Heart right ventricle (tissue), 16 donors: ENCODE data around the gene ATG2B. TPM values are rescaled to one million over a fixed set of nuclear protein-coding genes. Genes with fewer than 3 reads are reported as not detected.

Experiments used
- ATAC-seq, 8 donors: fragments of 200-7000 bp; cut with Tn5 transposase; one replicate each; pipeline ENCODE4 v1.9.1; 2020; ENCODE audit warnings: mild to moderate bottlenecking in 8 of 8, moderate library complexity in 8 of 8, moderate number of reproducible peaks in 1 of 8
- DNase-seq, 2 donors: peaks; one replicate each; pipeline ENCODE4 v3.0.0-alpha.2; 2020
- H3K27ac ChIP-seq, 10 donors: fragments of 200-600 bp; sonication (generic) in 2 of 10; one replicate each; pipeline versions ENCODE4 v1.5.0 to v1.8.0; 2020 to 2022; ENCODE audit warnings: mild to moderate bottlenecking in 3 of 10
- H3K27me3 ChIP-seq, 7 donors: fragments of 200-600 bp; one replicate each; pipeline ENCODE4 v1.8.0; 2021 to 2022; ENCODE audit warnings: mild to moderate bottlenecking in 2 of 7
- H3K36me3 ChIP-seq, 9 donors: fragments of 200-600 bp; sonication (generic) in 1 of 9; one replicate each; pipeline versions ENCODE4 v1.5.0 to v1.8.0; 2020 to 2022; ENCODE audit warnings: mild to moderate bottlenecking in 2 of 9
- H3K4me1 ChIP-seq, 9 donors: fragments of 200-600 bp; sonication (generic) in 1 of 9; one replicate each; pipeline versions ENCODE4 v1.5.0 to v1.8.0; 2020 to 2022; ENCODE audit warnings: mild to moderate bottlenecking in 4 of 9
- H3K4me3 ChIP-seq, 10 donors: fragments of 200-600 bp; sonication (generic) in 2 of 10; one replicate each; pipeline versions ENCODE4 v1.5.0 to v1.8.0; 2020 to 2022; ENCODE audit warnings: mild to moderate bottlenecking in 7 of 10, moderate library complexity in 2 of 10
- H3K9me3 ChIP-seq, 11 donors: fragments of 200-600 bp in 10 of 11; sonication (generic) in 2 of 11; one replicate each; pipeline versions ENCODE4 v1.5.0 to v1.8.0; 2013 to 2022; ENCODE audit warnings: mild to moderate bottlenecking in 2 of 11, control low read depth in 1 of 11, moderate library complexity in 1 of 11
- WGBS, 2 donors: extraction: QIAGEN DNeasy Blood & Tissue Kit; methylation state at CpG; one replicate each; pipeline ENCODE4 v1.1.7; 2013; ENCODE audit warnings: inconsistent platforms in 1 of 2; 5-methylcytosine and 5-hydroxymethylcytosine counted together
- intact Hi-C, 10 donors: fragments of 100-400 bp; cut with DNase I; formaldehyde crosslinking; loops; one replicate each; pipeline versions ENCODE4 v1.11.1 to v1.14.2; 2022
- polyA plus RNA-seq, 2 donors: library from polyadenylated mRNA; stranded (reverse); fragments of 200-250 nt; gene quantifications; one replicate each; pipeline ENCODE4 v1.2.3, GENCODE V29; 2013
- total RNA-seq, 10 donors: library from RNA; stranded (reverse); fragmentation: NEBNext Ultra II Directional in 3 of 10; extraction: Animal tissue kit (Norgen Biotek cat#: 25700) in 3 of 10; gene quantifications; one replicate each; pipeline versions ENCODE4 v1.2.1 to v1.2.4, GENCODE V29; 2021 to 2023
- TF ChIP-seq, protein P1 (sequence below), 9 donors: fragments of 200-600 bp; sonication (generic) in 2 of 9; IDR thresholded peaks; one replicate each; pipeline versions ENCODE4 v1.5.0 to v1.8.0; 2021 to 2022; ENCODE audit warnings: antibody characterized with exemption in 9 of 9, mild to moderate bottlenecking in 5 of 9, moderate library complexity in 1 of 9
- donor health status: Arrhythmogenic right ventricular cardiomyopathy.
- donor health status: ischemic (EF 13 %, LVEDD 7.1; RV severe dilation, severe dysfunction).
- donor health status: healthy with polysubstance abuse.
- donor health status: DM: no; HTN: yes; CAD: no.
- donor health status: DM: no; HTN: no; CAD: no.
- donor health status: ischemic (EF 25% LVEDD 6.9; RV normal size, moderate dysfunction).
- donor health status: ischemic (EF 25% LVEDD 5.7; RV mildly dilated, moderate dysfunction).
- donor health status: healthy.
- donor health status: DM: yes; HTN: yes; CAD: no.
- donor health status: Ischemic cardiomyopathy.
- donor health status: ischemic (EF 35%, LVEDD 5.7; RV mildly dilated, moderate dysfunction).
- donor health status: nonischemic (EF 11% LVEDD 7.7; RV severe dilation, severe dysfunction).
- donor health status: DM: yes; HTN: yes; CAD: no.
- donor health status: PGD.
- donor health status: ischemic (EF 29% LVEDD 5.4; RV normal size, mild dysfunction).
- donor health status: nonischemic (EF 23%, LVEDD 6.1; RV moderate dilation, normal function).

Gene ATG2B
- total and polyA plus RNA-seq, 12 donors, result 2.4 to 20.2 (median 14.0) TPM

DNA sequence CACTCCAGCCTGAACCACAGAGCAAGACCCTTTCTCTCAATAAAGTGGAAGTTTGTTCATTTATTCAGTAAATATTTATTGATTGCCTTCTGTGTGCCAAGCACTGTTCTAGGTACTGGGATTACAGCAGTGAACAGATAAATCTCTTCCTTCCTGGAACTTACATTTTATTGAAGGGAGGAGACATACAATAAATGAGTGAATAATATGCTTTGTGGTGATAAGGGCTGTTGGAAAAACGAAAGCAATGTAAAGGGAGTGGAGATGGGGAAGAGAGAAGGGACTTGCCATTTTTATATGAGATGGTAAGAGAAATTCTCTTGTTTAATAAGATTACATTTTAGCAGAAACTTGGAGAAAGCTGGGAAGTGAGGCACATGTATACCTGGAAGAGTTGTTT is 1.8 kb upstream of the ATG2B start:
- no peak overlapping the region for H3K27ac ChIP-seq
- 65 to 76% methylated on average over 1 of the region's 1 CpG for WGBS, 2 donors
- ATAC-seq (no peak), DNase-seq (no peak)
- H3K4me3 ChIP-seq, result peak overlapping the region in 1 of 10 donors; percentile 95
- intact Hi-C loops, result loop anchor here in 3 of 10 donors (5.0 to 10.0 kb wide), 3 partner anchors 57 to 140 kb away; partner anchors contain the start of gene PAPOLA (in 2 of the 3)
- peaks cover 0 to 37% (median 31%) of the 10 kb centered on the region in 9 donors for H3K4me1 ChIP-seq
- TF ChIP-seq, protein P1, sequence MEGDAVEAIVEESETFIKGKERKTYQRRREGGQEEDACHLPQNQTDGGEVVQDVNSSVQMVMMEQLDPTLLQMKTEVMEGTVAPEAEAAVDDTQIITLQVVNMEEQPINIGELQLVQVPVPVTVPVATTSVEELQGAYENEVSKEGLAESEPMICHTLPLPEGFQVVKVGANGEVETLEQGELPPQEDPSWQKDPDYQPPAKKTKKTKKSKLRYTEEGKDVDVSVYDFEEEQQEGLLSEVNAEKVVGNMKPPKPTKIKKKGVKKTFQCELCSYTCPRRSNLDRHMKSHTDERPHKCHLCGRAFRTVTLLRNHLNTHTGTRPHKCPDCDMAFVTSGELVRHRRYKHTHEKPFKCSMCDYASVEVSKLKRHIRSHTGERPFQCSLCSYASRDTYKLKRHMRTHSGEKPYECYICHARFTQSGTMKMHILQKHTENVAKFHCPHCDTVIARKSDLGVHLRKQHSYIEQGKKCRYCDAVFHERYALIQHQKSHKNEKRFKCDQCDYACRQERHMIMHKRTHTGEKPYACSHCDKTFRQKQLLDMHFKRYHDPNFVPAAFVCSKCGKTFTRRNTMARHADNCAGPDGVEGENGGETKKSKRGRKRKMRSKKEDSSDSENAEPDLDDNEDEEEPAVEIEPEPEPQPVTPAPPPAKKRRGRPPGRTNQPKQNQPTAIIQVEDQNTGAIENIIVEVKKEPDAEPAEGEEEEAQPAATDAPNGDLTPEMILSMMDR (IDR thresholded peaks at IDR 0.05), result no peak
- H3K9me3 ChIP-seq, result peaks cover 0 to 7% (median 0%) of the 10 kb centered on the region in 11 donors
- H3K36me3 ChIP-seq, result no peaks in the 10 kb centered on the region
- H3K27me3 ChIP-seq, result no peaks in the 10 kb centered on the region

DNA sequence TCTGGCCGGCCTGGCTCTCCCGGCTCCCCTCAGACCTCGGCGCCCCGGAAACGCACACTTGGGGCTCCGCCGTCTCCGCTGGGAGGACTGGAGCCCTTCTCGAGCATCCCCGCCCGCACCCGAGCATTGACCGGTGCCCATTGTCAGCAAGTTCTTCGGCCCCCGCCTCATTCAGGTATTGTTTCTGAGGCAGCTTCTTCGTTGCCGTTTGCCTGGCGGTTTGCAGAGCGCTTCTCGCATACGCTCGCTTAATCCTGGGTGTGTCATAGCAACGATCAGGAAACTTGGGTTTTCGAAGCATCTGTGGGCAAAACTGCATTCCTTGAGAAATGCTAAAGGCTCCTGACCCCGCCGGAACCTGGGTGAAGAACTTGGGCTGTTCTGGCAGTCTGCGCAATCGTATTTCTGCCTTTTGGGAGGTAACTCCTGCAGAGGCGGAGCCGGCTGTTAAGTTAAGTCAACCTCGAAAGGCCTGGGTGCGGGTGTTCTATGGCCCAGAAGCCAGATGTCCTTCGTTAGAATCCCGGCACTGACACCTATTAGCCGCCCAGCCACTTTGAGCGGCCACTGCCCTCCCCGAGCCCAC is 703 bp upstream of the ATG2B start:
- intact Hi-C loops, result loop anchor here in 3 of 10 donors (1.0 to 10.0 kb wide), 6 partner anchors 27 to 141 kb away; partner anchors contain the start of gene PAPOLA (in 2 of the 3)
- WGBS, 2 donors, result 0% methylated on average over 38 of the region's 38 CpGs
- no peaks in the 10 kb centered on the region for H3K36me3 ChIP-seq
- TF ChIP-seq, protein P1 (IDR thresholded peaks at IDR 0.05), result no peak
- H3K4me3 ChIP-seq, result peak overlapping the region; percentile 78 to 100 (median 96)
- peaks cover 0 to 47% (median 35%) of the 10 kb centered on the region in 9 donors for H3K4me1 ChIP-seq
- no peaks in the 10 kb centered on the region for H3K27me3 ChIP-seq
- ATAC-seq (peak in 5 of 8 donors; percentile 0 to 12 (median 6)), DNase-seq (peak in 1 of 2 donors; percentile 7)
- H3K27ac ChIP-seq, result peak overlapping the region in 9 of 10 donors; percentile 80 to 97 (median 93)
- H3K9me3 ChIP-seq, result peaks cover 0 to 2% (median 0%) of the 10 kb centered on the region in 11 donors

DNA sequence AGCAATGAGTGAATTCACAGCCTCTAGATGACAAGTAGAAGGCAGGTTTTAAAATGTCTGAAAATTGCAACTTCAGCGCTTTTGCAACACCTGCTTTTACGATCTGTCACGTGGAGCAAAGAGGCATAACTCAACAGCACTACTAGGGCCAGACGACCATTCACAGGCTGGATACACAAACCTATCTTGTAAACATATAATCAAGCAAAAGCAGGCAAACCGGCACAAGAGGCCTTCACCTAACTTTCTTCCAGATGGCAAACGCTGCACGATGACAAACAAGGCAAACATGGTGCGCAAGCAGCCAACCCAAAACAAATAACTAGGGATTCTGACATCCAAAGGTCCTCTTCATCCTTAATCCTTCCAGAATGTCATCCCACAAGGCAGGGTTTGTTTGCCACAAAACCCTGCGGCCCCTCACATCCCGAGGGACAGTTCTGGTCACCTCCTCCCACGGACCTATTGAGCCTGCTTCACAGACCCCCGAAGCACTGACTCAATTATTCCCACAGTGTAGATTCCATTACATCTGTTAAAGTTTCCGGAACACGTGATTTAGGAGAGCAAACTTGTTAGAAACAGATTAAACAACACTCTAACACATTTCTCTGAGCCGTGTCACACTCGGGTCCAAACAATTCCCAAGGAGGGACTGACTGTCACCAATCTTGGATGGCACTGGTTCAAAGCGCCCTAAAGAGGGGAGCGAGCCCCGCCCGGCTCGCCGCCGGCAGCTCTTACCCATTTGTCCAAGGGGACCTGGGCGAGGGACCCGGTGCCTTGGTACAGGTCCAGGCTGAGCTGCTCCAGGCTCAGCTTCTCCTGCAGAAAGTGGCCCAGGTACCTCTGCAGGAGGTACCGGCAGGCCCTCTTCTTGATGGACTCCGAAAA is 823 bp downstream of the ATG2B start:
- Histone ChIP-seq H3K36me3 (no peaks in the 10 kb centered on the region), H3K27ac (peak overlapping the region; percentile 20 to 97 (median 92)), H3K4me3 (peak overlapping the region; percentile 78 to 100 (median 96)), H3K9me3 (no peaks in the 10 kb centered on the region), H3K27me3 (no peaks in the 10 kb centered on the region), H3K4me1 (peaks cover 0 to 47% (median 35%) of the 10 kb centered on the region in 9 donors)
- 1% methylated on average over 27 of the region's 27 CpGs for WGBS, 2 donors
- DNase-seq (peak in 1 of 2 donors; percentile 19), ATAC-seq (peak in 7 of 8 donors; percentile 1 to 55 (median 45))
- TF ChIP-seq, protein P1 (IDR thresholded peaks at IDR 0.05), result no peak
- intact Hi-C loops, result loop anchor here in 3 of 10 donors (2.0 to 10.0 kb wide), 5 partner anchors 28 to 142 kb away; partner anchors contain the start of gene PAPOLA (in 2 of the 3)

DNA sequence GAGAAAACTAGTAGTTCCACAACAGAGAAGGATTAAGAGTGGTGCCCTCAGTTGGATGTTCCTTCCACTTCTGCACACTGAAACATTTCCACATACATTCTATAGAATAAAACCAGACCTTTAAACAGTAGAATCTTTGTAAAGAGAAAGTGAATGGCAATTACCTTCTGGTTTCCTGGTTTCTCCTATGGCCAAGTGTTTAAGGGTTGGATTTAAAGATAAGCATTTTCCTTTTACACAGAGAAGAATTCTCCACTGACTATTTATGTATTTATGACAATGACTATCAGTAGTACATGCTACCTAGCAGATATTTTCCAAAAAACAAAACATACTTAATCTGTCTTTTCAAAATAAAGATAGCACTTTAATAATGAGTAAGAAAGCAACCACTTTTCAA is 3.2 kb downstream of the ATG2B start:
- H3K4me3 ChIP-seq, result no peak overlapping the region
- no peak overlapping the region for H3K27ac ChIP-seq
- TF ChIP-seq, protein P1 (IDR thresholded peaks at IDR 0.05), result no peak
- H3K27me3 ChIP-seq, result no peaks in the 10 kb centered on the region
- DNase-seq, result no peak
- ATAC-seq, result no peak
- peaks cover 0 to 43% (median 35%) of the 10 kb centered on the region in 9 donors for H3K4me1 ChIP-seq
- no peaks in the 10 kb centered on the region for H3K36me3 ChIP-seq
- no peaks in the 10 kb centered on the region for H3K9me3 ChIP-seq
- intact Hi-C loops, result loop anchor here in 3 of 10 donors (5.0 to 10.0 kb wide), 3 partner anchors 62 to 145 kb away; partner anchors contain the start of gene PAPOLA (in 2 of the 3)
